OCI-LY1 (cell line): Measurements from ENCODE around the gene ZNF275.

Experiments used
- EZH2 ChIP-seq: fragments of 200-600 bp; sonication (generic), shearing (Covaris generic); IDR thresholded peaks from 2 replicates; pipeline ENCODE4 v1.8.0; 2017; ENCODE audit warnings: borderline replicate concordance, mixed run types, mild to moderate bottlenecking, antibody characterized with exemption, low read length, moderate library complexity, mixed read lengths
- TF ChIP-seq, protein P1 (sequence below): fragments of 200-600 bp; sonication (generic), shearing (Covaris generic); IDR thresholded peaks from 2 replicates; pipeline ENCODE4 v1.5.1; 2017; ENCODE audit warnings: mild to moderate bottlenecking, antibody characterized with exemption, low read length, moderate library complexity, mixed read lengths

DNA sequence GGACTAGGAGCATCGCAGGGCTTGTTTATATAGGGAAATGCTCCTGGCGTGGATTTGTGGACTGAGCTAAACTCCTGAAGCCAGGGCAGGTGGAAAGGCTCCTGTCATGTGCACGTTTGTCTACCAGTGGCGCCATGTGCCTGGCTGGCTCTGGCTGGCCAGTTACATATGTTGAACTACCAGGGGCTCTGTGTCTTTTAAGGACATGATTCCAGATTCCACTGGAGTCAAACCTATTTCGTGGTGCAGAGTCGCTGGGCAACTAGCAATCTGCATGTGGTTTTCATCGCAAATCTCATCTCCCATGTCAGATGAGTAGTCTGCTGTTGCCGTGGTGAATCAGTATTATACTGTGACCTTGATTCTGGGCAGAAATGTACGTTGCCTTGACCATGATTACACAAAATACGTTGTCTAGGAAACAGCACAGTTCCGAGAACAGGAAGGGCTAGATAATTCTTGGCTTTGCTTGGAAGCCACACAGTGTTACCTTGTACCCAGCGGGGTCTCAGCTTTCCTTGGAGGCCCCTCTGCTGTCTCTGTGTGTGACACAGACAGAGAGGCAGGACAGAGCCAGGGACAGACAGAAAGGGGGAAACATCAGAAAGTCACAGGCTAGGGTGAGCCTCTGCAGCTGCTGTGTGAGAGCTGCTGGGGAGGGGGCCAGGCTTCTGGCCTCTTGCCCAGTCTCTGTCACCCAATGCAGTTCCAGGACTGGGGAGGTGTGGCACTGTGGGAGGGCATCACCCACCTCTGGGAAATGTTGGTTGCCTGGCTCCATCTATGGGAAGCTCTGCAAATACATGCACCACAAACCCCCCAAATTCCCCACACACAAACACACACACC, 48.0 kb downstream of the ZNF275 start:
- TF ChIP-seq, protein P1, sequence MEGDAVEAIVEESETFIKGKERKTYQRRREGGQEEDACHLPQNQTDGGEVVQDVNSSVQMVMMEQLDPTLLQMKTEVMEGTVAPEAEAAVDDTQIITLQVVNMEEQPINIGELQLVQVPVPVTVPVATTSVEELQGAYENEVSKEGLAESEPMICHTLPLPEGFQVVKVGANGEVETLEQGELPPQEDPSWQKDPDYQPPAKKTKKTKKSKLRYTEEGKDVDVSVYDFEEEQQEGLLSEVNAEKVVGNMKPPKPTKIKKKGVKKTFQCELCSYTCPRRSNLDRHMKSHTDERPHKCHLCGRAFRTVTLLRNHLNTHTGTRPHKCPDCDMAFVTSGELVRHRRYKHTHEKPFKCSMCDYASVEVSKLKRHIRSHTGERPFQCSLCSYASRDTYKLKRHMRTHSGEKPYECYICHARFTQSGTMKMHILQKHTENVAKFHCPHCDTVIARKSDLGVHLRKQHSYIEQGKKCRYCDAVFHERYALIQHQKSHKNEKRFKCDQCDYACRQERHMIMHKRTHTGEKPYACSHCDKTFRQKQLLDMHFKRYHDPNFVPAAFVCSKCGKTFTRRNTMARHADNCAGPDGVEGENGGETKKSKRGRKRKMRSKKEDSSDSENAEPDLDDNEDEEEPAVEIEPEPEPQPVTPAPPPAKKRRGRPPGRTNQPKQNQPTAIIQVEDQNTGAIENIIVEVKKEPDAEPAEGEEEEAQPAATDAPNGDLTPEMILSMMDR: peak; percentile 9; the same call in 1 of the 2 replicates
- no peak for TF ChIP-seq EZH2
